ENCODE measurements around the gene POU3F1.

Gene POU3F1

DNA sequence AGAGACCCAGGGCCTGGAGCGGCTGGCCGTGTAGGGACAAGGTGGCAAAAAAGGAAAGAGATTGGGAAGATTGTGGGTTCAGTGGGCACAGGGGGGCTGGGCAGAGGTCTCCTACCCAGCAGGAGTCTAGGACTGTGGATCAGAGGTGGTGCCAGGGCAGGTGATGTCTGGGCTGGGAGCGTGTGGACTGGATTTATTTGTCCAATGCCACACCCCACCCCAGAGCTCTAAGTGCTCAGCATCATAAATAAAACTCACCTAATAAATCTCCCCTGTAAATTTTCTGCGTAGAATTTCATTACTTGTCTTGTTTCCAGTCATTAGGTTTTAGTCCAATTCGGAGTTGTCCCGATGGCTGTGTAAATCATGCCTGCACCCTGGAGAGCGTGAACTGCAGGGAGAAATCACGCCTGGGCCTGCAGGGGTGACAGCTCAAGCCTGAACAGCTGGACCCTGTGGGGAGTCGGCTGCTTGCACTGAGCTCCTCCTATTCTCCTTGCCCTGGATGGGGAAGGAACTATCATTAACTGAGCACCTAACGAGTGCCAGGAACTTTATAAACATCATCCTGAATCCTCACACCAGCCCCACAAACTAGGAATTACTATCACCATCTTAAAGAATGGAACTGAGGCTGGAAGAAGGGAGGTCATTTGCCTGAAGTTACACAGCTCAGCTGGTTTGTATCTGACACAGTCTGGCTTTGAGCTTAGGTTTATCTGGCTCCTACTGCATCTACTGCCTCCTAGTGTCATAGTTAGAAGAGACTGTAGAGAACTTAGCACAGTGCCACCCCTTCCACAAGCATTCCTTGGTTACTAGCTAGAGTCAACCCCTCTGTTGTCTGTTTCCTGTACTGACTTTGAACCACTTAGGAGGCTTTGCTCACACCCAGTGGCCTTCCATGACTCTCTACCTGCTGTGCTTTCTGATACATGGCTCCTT, 25.0 kb upstream of the POU3F1 start:
- no peaks in the 10 kb centered on the region for H3K79me1 ChIP-seq (ENCODE audit: low read depth, low read length)
- H4K91ac ChIP-seq (ENCODE audit: low read depth, low read length, poor library complexity) = no peak overlapping the region
- H3K4me1 ChIP-seq (ENCODE audit: control insufficient read depth in 2 of 2, insufficient read depth in 1 of 2, low read depth in 1 of 2, low read length in 2 of 2) = peaks cover 17 to 44% of the 10 kb centered on the region in 2 donors
- H3K14ac ChIP-seq (ENCODE audit: low read length) = no peak overlapping the region
- H3K27ac ChIP-seq (replicated peaks; ENCODE audit: low read length) = no peak overlapping the region
- H3K36me3 ChIP-seq (replicated peaks in 1 of 2; ENCODE audit: control insufficient read depth in 2 of 2, insufficient read depth in 2 of 2, low read length in 2 of 2) = peaks cover 0 to 12% of the 10 kb centered on the region in 2 donors
- H3K9ac ChIP-seq (ENCODE audit: low read depth, low read length, poor library complexity) = no peak overlapping the region
- no peak overlapping the region for H2AFZ ChIP-seq (ENCODE audit: low read length)
- H3K9me3 ChIP-seq (replicated peaks in 1 of 2; ENCODE audit: control insufficient read depth in 2 of 2, insufficient read depth in 1 of 2, low read depth in 1 of 2, low read length in 2 of 2) = no peaks in the 10 kb centered on the region
- no peak overlapping the region for H3K4ac ChIP-seq (ENCODE audit: low read length)
- H3K23ac ChIP-seq (ENCODE audit: low read depth, low read length, poor library complexity) = no peak overlapping the region
- no peak overlapping the region for H4K8ac ChIP-seq (ENCODE audit: low read depth, low read length)
- WGBS, 2 donors (ENCODE audit: extremely low coverage in 2 of 2, insufficient read length in 2 of 2, insufficient replicate concordance in 1 of 2) = no CpG with 5 or more reads among the region's 10 CpGs
- no peak overlapping the region for H2BK15ac ChIP-seq (ENCODE audit: low read length)
- H2BK5ac ChIP-seq (ENCODE audit: low read length) = no peak overlapping the region
- no peak overlapping the region for H2AK5ac ChIP-seq (ENCODE audit: low read depth, low read length)
- DNase-seq (ENCODE audit: low spot score) = no peak
- no peak overlapping the region for H3K4me3 ChIP-seq (ENCODE audit: low read length in 2 of 2)
- H3K18ac ChIP-seq (ENCODE audit: low read length) = no peak overlapping the region
- H3K27me3 ChIP-seq (ENCODE audit: control insufficient read depth in 3 of 3, insufficient read depth in 3 of 3, low read depth in 1 of 3, low read length in 3 of 3) = no peaks in the 10 kb centered on the region
- H2BK120ac ChIP-seq (ENCODE audit: low read depth, low read length) = no peak overlapping the region
- H2BK12ac ChIP-seq (ENCODE audit: low read length) = no peak overlapping the region
- no peak overlapping the region for H3K4me2 ChIP-seq (ENCODE audit: insufficient read depth, low read length, poor library complexity, severe bottlenecking)

DNA sequence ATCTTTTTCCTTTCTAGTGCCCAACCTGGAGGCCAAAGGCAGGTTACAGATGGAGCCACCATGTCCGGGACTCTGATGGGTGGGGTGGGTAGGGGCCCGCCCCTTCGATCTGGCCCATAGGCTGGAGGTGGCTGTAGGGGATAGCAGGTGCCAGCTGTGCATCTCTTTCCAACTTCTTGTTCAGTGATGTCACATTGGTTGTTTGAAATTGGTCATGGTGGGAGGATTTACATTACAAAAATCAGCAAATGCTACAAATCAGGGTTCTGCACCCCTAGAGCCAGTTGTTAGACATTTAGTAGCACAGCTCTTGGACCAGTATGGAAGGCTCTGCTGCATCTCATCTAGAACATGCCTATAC, 22.4 kb upstream of the POU3F1 start:
- Histone ChIP-seq H3K9me3 (replicated peaks in 1 of 2; ENCODE audit: control insufficient read depth in 2 of 2, insufficient read depth in 1 of 2, low read depth in 1 of 2, low read length in 2 of 2) (no peaks in the 10 kb centered on the region), H2AFZ (ENCODE audit: low read length) (no peak overlapping the region), H3K18ac (ENCODE audit: low read length) (no peak overlapping the region), H3K4me2 (ENCODE audit: insufficient read depth, low read length, poor library complexity, severe bottlenecking) (no peak overlapping the region), H2AK5ac (ENCODE audit: low read depth, low read length) (no peak overlapping the region), H3K27ac (replicated peaks; ENCODE audit: low read length) (no peak overlapping the region), H3K4me3 (ENCODE audit: low read length in 2 of 2) (no peak overlapping the region), H2BK12ac (ENCODE audit: low read length) (no peak overlapping the region), H3K14ac (ENCODE audit: low read length) (no peak overlapping the region), H3K27me3 (ENCODE audit: control insufficient read depth in 3 of 3, insufficient read depth in 3 of 3, low read depth in 1 of 3, low read length in 3 of 3) (no peaks in the 10 kb centered on the region), H3K36me3 (replicated peaks in 1 of 2; ENCODE audit: control insufficient read depth in 2 of 2, insufficient read depth in 2 of 2, low read length in 2 of 2) (peaks cover 0 to 8% of the 10 kb centered on the region in 2 donors), H2BK15ac (ENCODE audit: low read length) (no peak overlapping the region), H3K23ac (ENCODE audit: low read depth, low read length, poor library complexity) (no peak overlapping the region), H3K79me1 (ENCODE audit: low read depth, low read length) (no peaks in the 10 kb centered on the region), H4K91ac (ENCODE audit: low read depth, low read length, poor library complexity) (no peak overlapping the region), H3K4ac (ENCODE audit: low read length) (no peak overlapping the region), H3K9ac (ENCODE audit: low read depth, low read length, poor library complexity) (no peak overlapping the region), H4K8ac (ENCODE audit: low read depth, low read length) (no peak overlapping the region), H2BK5ac (ENCODE audit: low read length) (no peak overlapping the region), H3K4me1 (ENCODE audit: control insufficient read depth in 2 of 2, insufficient read depth in 1 of 2, low read depth in 1 of 2, low read length in 2 of 2) (peaks cover 18 to 40% of the 10 kb centered on the region in 2 donors), H2BK120ac (ENCODE audit: low read depth, low read length) (no peak overlapping the region)
- no CpG with 5 or more reads among the region's 3 CpGs for WGBS, 2 donors (ENCODE audit: extremely low coverage in 2 of 2, insufficient read length in 2 of 2, insufficient replicate concordance in 1 of 2)
- no peak for DNase-seq (ENCODE audit: low spot score)

DNA sequence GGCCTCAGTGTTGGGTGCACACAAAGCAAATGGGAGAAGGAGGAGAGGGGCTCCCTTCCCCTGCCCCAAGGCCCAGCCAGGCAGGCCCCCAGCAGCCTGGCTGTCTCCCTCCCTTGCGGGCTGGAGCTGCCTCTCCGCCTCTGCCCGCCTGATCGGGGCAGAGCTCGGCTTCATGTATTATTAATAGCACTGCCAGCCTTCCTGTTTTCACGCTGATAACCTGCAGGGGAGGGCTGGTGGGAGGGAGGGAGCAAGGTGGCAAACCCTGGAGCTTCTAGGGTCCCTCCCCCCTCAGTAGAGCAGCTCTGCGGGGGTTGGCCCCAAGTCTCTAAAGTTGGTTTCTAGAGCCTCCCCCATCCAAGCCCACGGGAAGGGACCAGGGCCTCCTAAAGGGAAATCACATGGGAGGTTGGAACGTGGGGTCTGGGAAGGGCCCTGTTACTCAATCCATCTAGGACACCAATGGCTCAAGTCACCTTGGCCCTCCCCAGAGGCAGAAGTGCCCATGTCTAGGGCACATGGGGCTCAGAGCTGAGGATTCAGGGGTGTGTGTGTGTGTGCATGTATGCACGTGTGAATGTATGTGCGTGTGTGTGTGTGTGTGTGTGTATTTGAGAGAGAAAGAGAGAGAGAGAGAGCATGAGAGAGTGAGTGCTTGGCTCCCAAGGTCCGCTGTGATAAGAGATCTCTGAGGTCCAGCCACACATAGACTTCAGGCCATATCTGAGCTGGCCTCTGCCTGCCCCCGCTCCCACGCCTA, 21.8 kb upstream of the POU3F1 start:
- Histone ChIP-seq H3K14ac (ENCODE audit: low read length) (no peak overlapping the region), H3K18ac (ENCODE audit: low read length) (no peak overlapping the region), H3K9me3 (replicated peaks in 1 of 2; ENCODE audit: control insufficient read depth in 2 of 2, insufficient read depth in 1 of 2, low read depth in 1 of 2, low read length in 2 of 2) (no peaks in the 10 kb centered on the region), H3K27ac (replicated peaks; ENCODE audit: low read length) (no peak overlapping the region), H3K4ac (ENCODE audit: low read length) (no peak overlapping the region), H4K8ac (ENCODE audit: low read depth, low read length) (no peak overlapping the region), H2BK120ac (ENCODE audit: low read depth, low read length) (no peak overlapping the region), H3K4me3 (ENCODE audit: low read length in 2 of 2) (no peak overlapping the region), H2BK5ac (ENCODE audit: low read length) (no peak overlapping the region), H2BK15ac (ENCODE audit: low read length) (no peak overlapping the region), H3K4me2 (ENCODE audit: insufficient read depth, low read length, poor library complexity, severe bottlenecking) (no peak overlapping the region), H3K36me3 (replicated peaks in 1 of 2; ENCODE audit: control insufficient read depth in 2 of 2, insufficient read depth in 2 of 2, low read length in 2 of 2) (peaks cover 0 to 8% of the 10 kb centered on the region in 2 donors), H2AK5ac (ENCODE audit: low read depth, low read length) (no peak overlapping the region), H2BK12ac (ENCODE audit: low read length) (no peak overlapping the region), H3K27me3 (ENCODE audit: control insufficient read depth in 3 of 3, insufficient read depth in 3 of 3, low read depth in 1 of 3, low read length in 3 of 3) (no peaks in the 10 kb centered on the region), H3K9ac (ENCODE audit: low read depth, low read length, poor library complexity) (no peak overlapping the region), H3K23ac (ENCODE audit: low read depth, low read length, poor library complexity) (no peak overlapping the region), H4K91ac (ENCODE audit: low read depth, low read length, poor library complexity) (no peak overlapping the region), H3K4me1 (ENCODE audit: control insufficient read depth in 2 of 2, insufficient read depth in 1 of 2, low read depth in 1 of 2, low read length in 2 of 2) (peaks cover 17 to 39% of the 10 kb centered on the region in 2 donors), H3K79me1 (ENCODE audit: low read depth, low read length) (no peaks in the 10 kb centered on the region), H2AFZ (ENCODE audit: low read length) (no peak overlapping the region)
- 100% methylated on average over 1 of the region's 14 CpGs; no CpG with 5 or more reads in 1 of the 2 donors for WGBS, 2 donors (ENCODE audit: extremely low coverage in 2 of 2, insufficient read length in 2 of 2, insufficient replicate concordance in 1 of 2)
- no peak for DNase-seq (ENCODE audit: low spot score)
